GM21515 (cell line): ENCODE results near the gene MTM1.

Experiments
- ATAC-seq: cut with Tn5 transposase; IDR thresholded peaks from one replicate; pipeline ENCODE4 v1.9.1; 2021; ENCODE audit not compliant: unreplicated experiment

Gene MTM1

DNA sequence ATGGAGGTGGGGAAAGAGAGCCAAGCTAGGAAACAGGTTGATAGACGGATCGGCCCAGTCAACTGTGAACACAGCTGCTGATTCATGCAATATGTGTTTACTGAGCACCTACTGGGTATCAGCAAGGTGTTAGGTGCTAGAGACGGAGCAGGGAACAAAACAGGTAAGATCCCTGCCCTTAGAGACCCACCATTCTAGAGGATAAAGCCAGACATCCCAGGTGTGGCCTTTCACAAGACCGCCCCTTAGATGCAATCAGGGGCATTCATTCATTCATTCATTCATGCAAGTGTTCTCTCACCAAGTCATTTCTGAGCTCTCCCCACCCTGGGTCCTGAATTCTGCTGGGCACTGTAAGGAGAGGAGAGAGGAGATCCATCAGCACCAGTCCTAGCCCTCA, 20.2 kb upstream of the MTM1 start:
- ATAC-seq, result no peak

DNA sequence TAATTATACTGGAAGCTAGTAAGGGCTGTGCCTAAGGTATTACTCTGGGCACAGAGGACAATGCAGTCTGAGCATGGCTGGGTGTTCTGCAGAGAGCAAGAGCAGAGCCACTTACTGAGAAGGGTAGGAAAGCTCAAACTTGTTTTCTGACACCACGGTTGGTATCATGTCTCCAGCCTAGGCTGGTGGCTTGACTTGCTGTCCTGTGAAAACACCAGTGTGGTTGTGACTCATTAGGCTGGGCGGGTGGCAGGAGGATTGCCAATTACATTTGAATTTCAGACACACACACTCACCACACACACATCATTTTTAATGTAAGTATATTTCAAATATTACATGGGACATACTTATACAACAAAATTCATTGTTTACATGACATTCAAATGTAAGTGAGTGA, 19.7 kb upstream of the MTM1 start:
- ATAC-seq, result no peak

DNA sequence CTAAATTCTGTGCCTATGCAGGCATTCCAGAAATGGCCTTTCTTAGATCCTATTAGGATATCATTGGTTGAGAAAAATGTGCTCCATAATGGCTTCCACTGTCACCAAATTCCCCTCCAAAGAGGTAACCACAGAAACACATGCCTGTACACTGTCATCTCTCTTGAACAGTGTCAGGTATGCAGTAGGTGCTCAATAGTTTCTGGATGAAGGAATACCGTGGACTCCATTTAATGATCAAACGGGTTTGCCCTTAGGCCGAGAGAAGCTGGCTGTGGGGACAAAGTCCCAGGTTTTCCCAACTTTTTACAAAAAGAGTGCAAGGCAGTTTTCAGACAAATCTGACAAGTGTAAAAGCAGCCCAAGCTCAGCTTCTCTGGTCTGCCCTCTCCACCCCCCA, 16.5 kb upstream of the MTM1 start:
- ATAC-seq, result no peak

DNA sequence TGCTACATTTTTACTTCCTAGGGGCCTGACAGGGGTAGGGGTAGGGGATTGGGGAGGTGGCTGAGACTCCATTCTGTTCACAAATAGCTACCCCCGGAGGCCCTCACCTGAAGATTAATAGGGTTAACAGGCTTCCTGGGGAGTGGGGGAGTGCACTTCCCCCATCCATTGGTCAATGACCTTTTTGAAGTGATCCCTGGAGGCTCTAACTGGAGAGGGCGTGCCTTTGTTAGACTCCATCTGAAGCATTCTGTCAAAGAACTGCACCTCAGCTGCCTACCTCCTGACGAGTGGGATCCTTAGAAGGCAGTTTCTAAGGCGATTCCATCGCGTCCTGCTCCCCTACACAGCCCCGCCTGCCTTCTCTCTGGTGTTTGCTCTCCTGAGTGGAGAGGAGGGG, 10.0 kb upstream of the MTM1 start:
- no peak for ATAC-seq

DNA sequence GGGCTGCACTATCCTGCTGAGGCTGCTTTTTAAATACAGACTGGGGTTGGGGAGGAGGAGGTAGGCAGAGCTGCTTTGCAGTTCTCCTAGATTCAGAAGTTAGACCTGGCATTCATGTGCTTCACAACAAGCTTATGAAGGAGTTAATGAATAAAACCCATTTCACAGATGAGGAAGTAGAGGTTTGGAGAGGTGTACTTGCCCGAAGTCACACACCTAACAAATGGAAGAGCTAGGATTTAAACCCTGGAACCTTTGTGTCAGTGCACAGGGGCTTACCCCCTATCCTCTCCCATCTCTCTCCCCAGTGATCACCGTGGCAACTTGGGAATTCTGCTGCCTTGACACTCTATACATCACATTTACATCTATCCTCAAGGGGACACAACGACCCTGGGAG, 3.6 kb upstream of the MTM1 start:
- ATAC-seq, result no peak

DNA sequence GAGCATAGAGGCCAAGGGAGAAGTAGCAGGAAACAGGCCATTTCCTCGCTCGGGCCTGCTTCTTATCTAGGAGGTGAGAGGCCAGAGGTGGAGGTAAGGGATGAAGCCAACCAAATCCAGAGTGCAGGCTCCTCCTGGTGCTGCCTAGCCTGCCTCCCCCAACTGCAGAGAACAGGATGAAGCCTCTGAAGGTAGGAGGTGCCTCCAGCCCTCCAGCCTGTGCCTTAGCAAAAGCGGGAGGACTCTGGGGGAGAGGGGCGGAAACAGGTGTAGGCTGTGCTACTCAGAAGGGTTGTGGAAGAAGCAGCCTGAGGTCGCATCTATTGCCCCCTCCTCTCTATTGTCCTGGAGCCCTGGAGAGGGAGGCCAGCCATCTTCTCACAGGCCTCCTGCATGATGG, 2.9 kb upstream of the MTM1 start:
- no peak for ATAC-seq

DNA sequence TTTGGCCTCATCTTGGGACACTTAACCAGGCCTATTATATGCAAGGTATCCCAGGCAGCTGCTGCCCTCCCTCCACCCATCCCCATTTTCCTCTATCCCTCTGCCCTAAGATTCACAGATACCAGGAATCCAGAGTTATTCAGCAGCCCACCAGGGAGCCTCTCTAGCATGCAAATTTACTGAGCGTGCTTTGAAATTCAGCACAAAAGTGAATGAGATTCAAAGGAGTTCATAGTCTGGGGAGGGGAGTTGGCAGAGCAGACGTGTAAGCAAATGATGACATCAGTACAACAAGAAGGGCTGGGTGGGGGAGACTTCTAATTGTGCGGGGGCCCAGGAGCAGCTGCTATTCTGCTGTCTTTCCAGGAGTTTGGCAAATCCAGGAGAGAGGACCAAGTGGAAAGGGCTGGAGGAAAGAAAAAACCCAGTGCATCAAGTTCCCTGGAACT, 1.7 kb upstream of the MTM1 start:
- no peak for ATAC-seq

DNA sequence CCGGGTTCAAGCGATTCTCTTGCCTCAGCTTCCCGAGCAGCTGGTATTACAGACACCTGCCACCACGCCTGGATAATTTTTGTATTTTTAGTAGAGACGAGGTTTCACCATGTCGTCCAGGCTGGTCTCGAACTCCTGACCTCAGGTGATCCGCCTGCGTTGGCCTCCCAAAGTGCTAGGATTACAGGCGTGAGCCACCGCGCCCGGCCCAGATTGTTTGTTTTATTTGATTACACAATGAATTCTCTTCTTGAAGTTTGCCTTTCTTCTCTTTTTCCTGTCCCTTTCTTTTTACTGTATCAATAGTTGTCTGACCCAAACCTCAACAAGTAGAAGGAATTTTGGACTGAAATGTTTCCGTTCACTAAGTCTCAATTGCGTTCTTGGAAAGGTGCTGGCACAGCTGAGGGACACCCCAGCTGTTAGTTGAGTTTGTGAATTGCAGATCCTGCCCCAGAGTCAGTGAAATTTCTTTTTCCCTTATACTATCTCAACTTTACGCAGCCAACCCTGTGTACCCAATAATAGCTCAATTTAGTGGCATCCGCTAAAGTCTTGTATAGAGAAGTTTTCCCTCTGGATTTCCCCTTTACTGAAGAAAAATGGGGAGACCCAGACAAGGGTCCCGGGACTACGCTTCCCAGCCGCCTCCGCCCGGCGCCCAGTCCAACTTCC, 639 bp upstream of the MTM1 start:
- no peak for ATAC-seq

DNA sequence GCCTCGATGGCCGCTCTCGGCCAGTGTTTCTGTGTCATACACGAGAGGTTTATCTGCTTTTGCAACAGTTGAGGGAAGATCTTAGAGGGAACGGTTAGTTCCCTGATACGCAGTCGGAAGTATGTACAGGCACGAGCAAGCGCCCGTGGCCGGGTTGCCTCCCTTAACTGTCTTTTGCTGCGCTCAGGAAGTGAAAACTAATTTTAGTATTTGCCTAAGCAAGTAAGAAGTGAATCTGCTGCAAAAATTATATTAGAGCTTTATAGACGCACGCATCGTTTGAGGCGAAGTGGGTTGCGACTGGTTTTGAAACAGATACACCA, 695 bp downstream of the MTM1 start:
- ATAC-seq, result peak; percentile 27

DNA sequence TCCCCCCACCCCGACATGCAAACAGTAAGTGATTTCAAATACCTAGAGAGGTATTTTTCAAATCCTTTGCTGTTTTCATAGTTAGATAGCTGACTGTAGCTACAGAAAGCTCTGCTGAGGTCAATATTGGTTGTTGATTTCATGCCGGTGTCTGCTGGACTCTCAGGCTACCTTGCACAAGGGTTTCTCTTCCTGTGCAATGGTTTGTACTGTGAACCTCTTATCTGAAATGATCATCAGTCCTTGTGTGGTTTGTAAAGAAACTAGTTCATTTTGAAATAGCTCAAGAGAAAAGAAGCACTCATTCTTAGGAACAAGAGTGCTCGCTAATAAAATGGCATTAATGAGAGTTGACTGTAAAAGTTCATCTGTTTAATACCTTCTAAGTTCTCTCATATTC, 2.1 kb downstream of the MTM1 start:
- no peak for ATAC-seq

DNA sequence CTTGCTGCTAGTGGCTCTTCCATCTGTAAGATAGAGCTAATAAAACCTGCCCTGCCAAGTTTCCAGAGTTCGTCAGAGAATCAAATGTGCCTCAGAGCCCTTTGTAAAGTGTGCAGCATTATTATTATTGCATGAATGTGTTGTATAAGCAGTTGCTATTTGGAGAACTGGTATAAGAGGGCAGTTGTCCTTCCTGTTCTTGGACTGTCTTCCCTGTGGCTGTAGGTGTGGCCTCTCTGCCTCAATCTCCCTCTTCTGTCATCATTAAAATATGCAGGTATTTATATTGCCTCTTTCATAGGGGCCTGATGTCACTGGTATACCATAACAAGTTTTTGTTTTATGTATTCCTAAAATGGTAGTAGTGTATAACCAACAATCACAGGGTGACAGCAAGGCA, 3.8 kb downstream of the MTM1 start:
- no peak for ATAC-seq

DNA sequence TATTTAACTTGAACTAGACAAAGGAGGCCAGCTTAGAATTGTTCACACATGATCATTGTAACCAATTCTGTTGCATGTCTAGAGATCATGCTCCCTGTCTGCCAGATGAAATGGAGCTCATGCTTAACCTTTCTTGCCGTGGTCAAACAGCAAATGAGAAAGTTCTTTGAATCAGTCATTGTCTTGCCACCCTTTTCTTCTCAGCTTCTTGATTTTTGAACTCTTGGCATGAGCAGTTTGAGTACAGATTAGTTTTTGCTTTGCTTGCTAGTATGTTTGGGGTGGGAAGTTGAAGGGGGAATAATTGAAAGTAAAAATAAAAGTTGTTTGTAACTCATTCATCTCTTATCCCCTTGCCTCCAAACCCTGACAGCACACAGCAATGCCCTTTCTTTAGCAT, 4.7 kb downstream of the MTM1 start:
- ATAC-seq, result no peak

DNA sequence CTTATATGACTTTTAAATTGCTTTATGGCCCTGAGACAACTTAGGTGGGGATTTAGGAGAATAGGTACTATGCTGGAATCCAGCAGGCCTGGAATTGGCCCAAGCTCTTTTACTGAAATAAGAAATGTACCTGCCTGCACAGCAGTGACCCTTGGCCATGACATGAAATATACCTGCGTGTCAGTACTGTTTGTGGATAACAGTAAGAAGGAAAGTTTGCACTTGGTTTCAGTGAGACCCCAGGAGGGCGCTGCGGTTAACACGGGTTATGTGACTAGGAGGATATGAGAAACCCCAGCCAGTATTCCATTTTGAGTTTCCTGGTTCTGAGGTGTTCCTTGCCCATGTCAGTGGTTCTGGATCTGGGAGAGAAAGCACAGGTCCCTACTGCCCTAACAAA, 5.3 kb downstream of the MTM1 start:
- ATAC-seq, result no peak

DNA sequence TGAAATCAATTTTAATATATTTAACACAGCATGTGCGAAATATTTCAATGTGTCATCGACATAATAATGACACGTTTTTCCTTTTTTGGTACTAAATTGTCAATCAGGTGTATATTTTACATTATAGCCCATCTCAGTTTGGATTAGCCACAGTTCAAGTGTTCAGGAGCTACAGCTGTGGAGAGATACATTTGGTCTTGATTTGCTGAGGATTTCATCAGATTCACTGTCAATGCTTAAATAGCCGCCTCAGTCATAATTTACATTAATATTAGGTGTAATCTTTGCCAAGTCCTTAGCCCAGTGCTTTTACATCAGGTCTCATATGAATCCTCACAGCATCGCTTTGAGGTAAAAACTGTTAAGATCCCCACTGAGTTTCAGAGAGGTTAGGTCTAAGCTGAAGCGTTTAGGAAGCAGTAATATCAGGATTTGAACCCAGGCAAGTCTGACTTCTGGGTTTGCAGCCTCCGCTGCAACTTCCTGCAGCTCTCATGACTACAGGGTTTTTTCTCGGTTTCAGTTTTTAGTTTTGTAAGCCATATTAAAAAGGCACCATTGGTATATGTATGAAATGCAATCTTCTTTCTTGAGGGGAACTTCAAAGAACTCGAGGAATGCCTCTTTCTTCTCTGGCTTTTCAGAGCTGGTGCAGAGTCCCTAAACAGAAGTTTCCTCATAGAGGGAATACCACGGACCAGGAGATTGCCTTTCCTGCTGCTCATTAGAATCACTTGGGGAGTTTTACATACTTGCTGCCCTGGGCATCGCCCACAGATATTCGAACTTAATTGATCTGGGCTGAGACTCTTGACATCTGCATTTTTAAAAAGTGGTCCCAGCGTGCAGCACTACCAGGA, 6.4 kb downstream of the MTM1 start:
- ATAC-seq, result peak; percentile 46

DNA sequence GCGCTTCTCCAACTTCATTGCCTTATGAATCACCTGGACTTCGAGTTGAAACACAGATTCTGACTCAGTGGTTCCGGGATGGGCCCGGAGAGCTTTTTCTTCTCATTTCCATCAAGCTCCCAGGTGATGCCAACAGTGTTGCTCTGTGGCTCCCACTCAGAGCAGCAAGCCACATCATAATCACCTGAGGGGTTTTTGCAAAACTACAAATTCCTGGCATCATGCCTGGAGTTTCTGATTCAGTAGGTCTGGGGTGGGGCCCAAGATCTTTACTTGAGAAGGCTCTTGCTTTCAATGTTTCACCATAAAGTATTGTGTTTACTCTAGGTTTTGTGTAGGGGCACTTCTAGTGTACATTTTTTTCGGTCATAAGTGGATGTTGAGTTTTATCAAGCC, 7.0 kb downstream of the MTM1 start:
- no peak for ATAC-seq

DNA sequence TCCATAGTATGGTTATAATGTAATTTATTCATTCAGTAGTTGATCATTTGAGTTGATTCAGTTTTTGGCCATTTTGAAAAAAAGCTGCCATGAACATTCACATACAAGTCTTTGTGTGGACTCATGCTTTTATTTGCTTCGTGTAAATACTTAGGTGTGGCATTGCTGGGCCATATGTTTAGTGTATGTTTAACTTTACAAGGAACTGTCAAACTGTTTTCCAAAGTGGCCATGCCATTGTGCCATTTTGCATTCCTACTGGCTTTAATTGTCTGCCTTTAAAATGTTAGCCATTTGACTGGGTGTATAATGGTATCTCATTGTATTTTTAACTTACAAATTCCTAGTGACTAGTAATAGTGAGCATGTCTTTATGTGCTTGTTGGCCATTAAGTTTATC, 8.8 kb downstream of the MTM1 start:
- no peak for ATAC-seq

DNA sequence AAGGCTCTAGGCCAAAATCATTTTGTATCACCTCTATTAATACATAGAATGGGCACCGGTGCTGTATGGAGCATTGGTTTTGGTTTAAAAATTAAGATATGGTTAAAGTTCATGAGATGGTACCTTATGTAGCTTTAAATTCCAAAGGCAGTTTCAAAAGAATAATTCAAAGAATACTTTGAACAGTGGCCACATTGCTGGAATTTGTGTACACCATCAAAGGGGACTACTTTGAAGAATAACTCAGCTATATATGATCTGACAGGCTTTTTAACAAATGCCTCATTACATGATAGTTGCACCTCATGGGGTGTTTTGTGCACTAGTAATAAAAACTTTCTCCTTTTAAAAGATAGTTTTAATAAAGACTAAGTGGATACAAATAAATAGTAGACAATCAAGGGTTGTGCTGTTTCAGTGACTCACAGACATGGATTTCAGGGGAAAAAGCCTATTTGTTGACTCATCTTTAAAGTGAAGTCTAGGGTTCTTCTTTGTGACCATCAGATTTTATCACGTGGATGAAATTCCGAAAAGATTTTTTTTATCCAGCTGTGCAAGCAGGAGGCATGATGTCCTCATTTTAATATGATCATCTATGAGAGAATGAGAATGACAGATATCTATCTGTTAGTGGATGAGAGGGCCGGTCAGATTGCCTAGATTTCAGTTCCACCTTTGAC, 12.8 kb downstream of the MTM1 start:
- ATAC-seq, result no peak

DNA sequence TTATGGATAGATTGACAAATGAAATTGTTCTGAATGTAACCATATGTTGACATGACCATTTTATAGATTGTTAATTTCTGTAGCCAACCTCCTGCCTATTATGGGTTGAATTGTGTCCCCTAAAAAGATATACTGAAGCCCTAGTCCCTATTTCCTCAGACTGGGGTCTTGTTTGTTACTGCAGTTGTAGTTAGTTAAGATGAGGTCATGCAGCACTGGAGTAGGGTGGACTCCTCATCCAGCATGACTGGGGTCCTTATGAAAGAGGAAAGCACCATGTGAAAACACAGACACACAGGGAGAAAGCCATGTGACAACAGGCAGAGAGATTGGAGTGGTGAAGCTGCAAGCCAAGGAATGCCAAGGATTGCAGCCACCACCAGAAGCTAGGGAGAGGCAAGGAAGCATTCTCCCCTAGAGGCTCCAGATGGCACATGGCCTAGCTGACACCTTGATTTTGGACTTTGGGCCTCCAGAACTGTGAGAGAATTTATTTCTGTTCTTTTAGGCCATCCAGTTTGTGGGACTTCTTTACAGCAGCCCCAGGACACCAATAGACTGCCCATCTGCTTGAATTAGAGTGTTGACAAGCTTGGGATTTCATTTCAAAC, 14.0 kb downstream of the MTM1 start:
- ATAC-seq, result no peak

DNA sequence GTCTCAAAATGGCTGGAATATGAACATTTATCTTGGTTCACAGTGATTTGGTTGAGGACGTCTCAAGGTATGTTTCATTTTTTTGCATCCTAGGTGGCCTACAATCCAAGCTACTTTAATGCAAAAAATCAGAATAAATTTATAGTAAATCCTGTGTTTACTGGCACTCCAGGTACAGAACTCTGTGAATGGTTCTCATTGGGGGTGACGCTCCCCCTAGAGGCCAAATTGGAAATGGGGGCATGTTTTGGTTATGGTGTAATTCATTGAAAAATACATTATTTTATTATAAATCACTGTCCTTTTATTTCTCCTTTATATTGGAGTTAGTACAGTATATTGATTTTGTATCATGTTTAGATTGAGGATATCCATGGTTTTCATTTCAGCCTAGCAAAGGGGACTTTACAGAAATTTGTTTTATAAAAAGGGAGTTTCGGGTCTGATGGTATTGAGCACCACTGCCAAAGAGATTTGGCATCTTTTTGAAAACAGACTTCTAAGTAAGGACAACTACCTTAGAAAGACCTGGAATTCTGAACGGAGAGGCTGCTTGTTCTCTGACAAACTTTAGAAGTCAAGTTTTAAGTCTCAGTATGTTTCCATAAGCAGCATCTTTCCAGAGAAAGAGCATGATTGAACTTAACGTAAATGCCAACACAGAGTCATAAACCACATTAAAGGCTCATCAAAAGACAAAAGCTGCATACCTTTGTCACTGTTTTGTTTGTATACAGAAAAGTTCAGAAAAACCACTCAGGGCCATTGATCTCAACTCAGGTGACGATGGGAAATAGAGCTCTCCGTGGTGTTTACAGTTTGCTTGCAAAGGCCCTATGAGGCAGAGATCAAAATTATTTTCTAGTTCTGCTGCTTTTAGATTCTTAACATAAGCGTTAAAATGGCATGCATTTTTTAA, 19.4 kb downstream of the MTM1 start:
- ATAC-seq, result no peak

DNA sequence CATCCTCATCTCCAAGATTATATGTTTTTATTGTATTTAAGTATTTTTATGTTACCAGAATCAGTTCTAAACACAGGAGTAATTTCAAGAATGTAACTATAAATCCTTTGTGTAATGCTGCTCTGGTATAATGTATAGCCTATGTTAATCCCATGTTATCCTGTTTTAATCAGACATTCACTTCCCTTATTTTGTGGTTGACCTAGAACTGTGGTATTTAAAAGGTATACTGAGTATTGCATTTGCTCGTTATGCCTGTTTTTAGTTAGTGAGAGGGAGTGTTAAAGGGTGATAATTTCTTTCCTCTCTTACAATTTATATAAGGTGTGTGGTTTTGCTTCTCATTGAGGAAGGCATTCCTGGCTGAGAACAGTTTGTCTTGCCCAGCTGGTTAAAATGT, 26.2 kb downstream of the MTM1 start:
- ATAC-seq, result no peak

DNA sequence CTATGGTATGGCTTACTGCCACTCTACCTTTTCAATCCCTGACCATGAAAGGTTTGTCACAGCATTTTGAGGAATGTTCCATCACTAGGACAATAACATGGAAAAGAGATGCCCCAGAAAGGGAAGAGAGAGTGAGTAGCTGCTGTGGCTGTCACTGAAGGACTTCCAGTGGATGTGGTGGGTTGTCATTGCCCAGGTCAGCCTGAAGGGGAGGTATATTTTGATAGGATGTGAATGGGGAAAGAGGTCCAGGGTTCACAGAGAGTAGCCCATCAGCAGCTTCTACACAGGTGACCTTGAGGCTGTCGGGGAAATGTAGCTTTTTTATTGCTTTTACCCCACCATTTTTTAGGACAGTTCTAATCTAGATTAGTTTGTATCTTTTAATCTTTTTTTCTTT, 30.8 kb downstream of the MTM1 start:
- ATAC-seq, result no peak
